Activated CD8-positive, alpha-beta memory T cell treated with anti-CD3 and anti-CD28 coated beads, Interleukin-2, amount 50 U/mL, for 1 hour (primary cell): ENCODE results near the gene CA4.
"Not testable (repeated sequence)": the region's sequence is repeated elsewhere in the genome, so short reads cannot be mapped to it uniquely, and the experiment has no call there.

Source experiments
- DNase-seq: peaks from one replicate; pipeline ENCODE4 v3.0.0-alpha.2; 2020; ENCODE audit errors: extremely low read depth

CA4 gene

DNA sequence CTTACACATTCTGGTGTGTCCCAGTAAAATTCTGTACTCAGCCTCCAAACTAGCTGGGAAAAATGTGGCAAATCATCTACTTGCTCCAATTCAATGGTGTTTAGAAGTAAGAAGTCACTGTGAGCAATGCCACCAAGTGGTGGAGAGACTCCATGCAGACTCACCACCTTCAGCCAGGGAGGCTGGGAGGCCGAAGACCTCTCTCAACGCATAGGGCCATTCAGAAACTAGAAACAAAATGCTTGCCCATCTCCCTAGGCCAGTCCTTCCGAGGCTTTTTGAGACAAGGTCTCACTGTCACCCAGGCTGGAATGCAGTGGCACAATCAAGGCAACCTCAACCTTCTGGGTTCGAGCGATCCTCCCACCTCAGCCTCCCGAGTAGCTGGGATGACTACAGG lies 25.0 kb downstream of the CA4 start:
- not testable (repeated sequence) for DNase-seq

DNA sequence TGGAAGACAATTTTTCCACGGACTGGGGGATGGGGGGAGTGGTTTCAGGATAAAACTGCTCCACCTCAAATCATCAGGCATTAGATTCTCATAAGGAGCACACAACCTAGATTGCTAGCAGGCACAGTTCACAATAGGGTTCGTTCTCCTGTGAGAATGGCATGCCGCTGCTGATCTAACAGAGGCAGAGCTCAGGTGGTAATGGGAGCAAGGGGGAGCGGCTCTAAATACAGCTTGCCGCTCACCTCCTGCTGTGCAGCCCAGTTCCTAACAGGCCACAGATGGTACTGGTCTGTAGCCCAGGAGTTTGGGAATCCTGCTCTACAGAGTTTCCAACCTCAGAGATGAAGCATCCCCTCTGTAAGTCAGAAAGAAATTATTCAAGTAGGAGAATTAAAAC lies 27.0 kb downstream of the CA4 start:
- DNase-seq, result not testable (repeated sequence)

DNA sequence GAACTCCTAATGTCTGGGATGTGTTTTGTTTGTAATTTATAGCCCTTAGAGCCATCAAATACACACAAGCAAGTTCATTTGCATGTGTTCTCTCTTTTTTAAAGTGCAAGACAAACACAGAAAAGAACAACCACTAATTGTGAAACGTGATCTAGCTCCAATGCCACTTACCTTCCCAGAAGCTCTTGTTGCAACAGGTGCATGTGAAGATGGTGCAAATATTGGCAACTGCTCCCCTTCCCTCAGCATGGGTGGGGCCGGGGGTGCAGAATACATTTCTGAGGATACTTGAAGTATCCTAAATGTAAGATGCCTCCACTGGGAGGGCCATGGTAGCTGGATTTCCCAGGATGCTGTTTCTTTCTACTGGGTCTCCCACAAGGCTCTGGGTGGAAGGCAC lies 28.4 kb downstream of the CA4 start:
- not testable (repeated sequence) for DNase-seq

DNA sequence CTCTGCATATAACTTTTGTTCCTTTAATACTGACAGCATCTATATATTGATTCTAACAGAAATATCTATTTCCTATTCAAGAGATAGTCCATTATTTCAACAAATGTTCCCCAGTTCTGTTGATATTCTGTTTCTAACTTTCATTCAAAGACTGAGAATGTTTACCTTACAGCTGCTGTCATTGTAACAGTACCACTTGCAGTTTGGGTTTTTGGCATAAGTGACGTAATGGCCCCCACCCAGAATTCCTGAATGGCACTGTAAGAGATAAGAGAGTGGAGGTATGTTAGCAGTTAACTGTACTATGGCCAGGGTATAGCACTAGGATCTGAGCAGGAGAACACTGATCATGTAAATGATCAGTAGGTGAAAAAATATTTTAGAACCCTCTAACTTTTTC lies 30.6 kb downstream of the CA4 start:
- DNase-seq, result not testable (repeated sequence)

DNA sequence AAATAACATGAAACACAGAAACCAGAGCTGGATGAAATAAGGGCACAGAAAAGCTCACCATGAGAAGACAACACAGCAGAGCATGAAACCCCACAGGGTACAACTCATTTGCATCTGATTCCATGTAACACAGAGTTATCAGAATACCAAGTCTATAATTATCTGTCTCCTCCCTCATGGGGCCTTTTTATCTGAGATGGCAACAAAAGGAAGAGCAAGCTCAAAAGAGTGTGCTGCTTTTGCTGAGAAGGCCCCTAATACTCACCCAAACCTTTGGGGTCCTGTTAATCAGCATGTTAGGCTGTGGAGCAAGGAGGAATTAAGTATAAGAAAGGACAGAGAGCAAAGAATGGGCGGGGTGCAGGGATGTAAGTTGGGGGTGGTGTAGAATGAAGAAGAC lies 36.6 kb downstream of the CA4 start:
- DNase-seq, result not testable (repeated sequence)

DNA sequence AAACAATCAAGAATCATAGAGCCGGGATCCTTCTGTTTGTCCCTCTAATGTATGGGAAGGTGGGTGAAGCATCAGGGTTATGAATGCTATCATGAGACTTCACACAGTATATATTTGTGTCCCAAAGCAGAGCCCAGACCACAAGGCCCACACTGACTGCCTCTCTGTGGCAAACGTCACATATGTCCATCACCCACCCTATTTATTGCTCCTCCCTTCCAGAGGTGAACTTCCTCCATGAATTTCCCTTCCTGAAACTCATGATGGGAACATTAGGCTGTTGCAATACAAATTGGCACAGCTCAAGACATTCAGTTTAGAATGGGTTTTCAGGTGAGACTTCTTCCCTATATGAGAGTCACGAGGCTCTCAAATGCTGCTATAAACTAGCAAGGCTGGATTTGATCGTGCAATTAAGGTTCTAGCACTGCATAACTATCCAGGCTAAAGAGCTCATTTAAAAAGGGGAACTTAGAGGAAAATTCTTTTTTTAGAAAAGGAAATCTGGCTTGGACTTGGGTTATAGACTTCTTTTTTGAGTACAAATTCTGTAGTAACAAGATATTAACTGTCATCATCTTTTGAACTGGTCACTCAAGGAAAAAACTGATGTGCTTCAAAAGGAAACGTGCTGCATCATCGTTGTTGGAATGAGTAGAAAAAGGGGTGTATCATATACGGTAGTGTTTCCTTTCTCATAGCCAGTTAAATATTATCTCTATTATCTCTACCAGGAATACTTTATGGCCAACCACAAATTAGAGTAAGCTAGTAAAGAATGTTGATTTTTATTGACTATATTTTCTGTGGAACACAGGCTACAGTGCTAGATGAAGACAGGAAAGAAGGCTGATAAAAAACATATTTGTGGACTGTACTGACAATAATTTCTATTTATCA lies 37.3 kb downstream of the CA4 start:
- not testable (repeated sequence) for DNase-seq

DNA sequence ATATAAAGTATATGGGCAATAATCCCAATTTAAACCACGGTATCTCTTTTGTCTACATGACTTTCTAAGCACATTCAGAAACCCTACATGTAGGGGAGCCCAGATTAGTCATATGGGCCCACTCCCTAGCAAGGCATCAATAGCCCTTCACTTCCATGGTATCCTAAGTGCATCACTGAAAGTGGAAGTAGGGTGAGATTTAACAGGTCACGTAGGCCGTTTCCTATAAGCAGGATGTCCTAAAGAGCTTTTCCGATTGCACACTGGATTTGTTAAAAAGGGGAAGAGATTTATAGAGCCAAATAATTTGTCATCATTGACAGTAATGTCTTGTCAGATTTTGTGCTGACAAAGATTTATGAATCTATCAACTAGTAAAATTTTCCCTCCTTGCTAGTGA lies 39.0 kb downstream of the CA4 start:
- DNase-seq, result no peak

DNA sequence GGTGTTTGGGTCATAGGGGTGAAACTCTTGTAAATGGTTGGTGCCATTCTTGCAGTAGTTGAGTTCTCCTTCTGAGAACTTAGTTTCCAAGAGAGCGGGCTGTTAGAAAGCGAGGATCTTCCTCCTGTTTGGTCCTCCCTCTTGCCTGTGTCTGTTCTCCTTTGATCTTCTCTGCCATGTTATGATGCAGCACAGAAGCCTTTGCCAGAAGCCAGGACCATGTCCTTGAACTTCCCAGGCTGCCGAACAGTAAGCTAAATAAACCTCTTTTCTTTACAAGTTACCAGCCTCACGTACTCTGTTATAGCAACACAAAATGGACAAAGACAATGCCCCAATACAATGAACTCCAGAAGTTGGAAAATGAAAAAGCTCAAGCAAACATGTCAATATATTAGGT lies 40.3 kb downstream of the CA4 start:
- not testable (repeated sequence) for DNase-seq

DNA sequence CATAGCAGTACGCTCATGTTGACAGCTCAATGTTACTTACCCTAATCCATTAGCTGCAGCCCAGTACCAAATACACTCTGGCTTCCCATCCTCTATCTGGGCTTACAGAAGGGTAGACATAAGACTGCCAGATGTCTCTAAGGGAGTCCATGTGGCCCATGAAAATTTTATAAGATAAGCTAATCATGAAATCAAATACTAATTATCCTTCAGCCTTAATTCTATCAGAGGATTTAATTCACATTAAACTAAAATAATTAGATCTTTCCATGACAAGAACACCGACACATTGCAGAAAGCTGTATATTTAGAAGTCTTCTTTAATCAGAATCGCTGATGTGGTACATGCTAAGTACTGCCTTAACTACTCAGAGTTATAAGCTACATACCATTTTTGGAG lies 43.3 kb downstream of the CA4 start:
- DNase-seq, result not testable (repeated sequence)

DNA sequence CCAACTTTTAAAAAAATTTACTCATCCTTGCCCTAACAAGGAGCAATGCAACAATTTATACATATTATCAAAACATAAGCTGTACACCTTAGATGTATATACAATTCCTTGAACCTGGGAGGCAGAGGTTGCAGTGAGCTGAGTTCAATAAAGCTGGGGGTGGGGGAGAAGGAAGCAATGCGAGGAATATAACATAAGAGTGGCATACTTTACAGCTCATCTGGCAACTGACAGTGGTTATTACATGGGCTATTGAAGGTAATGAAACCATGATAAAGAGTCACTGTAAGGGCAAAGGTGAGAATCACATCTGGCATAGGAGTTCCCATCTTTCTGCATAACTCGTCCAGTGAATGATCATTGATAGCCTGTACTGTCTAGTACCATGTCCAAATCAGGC lies 43.7 kb downstream of the CA4 start:
- no peak for DNase-seq

DNA sequence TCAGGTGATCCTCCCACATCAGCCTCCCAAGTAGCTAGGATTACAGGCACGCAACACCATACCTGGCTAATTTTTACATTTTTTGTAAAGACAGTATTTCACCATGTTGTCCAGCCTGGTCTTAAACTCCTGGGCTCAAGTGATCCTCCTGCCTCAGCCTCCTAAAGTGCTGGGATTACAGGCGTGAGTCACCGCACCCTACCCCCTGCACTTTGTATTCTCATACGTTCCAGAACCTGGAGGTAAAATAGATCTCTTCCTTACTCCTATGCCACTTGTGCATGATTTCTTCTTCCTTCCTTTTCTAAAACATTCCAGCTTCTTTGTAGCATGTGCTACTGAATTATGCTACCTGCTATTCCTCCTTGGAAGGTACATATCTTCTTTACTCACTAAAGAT lies 44.4 kb downstream of the CA4 start:
- DNase-seq, result not testable (repeated sequence)

DNA sequence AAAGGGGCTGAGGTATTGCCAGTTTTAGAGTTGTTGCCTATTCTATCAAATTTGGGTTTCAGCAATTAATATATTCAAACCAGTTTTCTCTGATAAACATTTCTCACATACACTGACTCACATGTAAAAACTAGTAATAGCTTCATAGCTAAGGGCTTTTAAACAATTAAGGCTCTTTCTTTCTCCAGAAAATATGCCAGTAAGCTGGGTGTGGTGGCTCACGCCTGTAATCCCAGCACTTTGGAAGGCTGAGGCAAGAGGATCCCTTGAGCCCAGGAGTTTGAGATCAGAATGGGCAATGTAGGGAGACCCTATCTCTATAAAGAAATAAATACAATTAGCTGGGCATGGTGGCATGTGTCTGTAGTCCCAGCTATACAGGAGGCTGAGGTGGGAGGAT lies 48.9 kb downstream of the CA4 start:
- DNase-seq, result not testable (repeated sequence)

DNA sequence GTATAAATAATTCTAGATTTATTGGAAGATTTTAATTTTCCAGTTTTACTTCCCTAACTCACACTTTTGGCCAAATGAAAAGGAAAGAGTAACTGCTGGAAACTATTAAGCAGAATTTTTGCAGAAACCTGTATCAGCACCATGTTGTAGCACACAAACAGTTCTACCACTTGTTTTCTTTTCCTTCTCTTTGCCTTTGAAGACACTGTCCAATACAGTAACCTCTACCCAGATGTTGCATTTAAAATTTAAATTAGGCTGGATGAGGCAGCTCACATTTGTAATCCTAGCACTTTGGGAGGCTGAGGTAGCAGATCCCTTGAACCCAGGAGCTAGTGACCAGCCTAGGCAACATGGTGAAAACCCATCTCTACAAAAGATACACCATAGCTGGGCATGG lies 56.0 kb downstream of the CA4 start:
- DNase-seq, result not testable (repeated sequence)

DNA sequence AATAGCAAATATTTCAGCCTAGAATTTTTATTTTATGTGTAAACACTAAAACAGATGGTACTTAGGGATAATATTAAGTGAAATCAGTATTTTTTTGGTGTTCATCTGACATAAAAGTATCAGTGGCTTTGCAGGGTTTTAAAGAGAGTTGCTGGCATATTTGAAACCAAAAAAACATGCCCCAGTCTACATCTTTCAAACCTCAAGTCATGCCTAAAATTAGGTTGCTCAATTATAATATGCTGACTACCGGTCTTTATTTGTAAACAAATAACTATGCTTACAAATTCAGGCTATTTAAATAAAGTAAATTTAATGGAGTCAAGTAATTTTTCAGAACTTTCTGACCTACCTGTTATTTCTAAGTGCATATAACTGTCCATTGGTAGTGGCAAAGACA lies 58.5 kb downstream of the CA4 start:
- not testable (repeated sequence) for DNase-seq
